ENCODE measurements around the gene APRT.

APRT gene

GRCh38 chr16:88822281-88823040 is 10.7 kb upstream of the APRT start:
- DNase-seq (ENCODE audit: low read depth), result no peak

DNA sequence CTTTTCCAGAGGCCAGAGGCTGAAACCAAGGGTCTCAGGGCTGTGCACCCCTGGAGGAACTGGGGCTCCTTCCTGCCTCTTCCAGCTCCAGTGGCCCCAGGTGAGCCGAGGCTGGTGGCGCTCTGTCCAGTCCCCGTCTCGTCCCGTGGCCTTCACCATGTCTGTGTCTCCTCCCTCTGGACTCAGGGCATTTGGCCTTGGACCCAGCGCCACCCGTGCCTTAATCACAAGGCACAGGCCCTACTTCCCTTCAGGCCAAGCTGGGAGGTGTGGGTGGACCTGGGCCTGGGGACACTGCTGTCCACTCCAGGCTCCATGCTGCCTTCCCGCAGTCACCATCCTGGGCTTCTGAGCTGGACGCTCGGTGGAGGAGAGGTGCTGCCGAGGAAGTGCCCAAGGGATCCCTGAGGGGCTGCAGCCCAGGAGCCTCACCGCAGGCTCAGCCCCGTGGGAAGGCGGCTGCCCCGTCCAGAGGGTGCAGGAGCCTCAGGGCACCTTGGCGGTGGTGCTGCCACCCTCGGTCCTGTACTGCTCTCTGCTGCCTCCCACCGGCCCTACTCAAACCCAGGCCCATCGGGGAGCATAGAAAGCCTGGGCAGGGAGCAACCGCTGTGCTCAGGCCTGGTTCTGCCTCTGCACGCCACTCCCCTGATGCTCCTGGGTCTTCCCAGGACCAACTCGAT is 9.6 kb upstream of the APRT start:
- no peak for DNase-seq (ENCODE audit: low read depth)

DNA sequence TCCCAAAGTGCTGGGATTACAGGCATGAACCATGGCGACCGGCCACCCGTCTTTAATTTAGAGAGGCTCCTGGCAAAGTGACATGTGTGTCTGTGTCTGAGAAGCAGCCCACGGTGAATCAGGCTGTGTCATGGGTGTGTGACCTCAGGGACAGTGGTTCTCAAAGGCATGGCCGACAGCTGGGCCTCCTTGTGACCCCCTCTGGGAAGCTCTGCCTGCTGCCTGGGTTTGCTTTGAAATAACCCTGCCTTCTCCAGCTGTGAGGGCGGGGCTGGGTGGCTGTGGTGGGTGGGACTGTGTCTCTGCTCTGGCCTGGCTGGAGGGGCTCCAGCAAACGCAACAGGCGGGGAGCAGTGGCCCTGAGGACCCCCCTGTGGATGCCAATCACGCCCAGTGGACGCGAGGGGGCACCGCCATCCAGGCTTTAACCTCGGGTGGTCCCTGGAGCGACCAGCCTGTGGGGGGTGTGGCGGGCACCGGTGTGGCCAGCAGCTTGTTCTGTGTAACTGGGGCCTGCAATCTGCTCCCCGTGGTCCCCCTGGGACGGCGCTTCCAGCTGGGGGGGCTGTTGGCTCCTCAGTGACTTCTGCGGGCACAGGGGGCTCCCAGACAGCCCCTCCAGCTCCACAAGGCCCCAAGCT is 8.8 kb upstream of the APRT start:
- no peak for DNase-seq (ENCODE audit: low read depth)

- DNase-seq (ENCODE audit: low read depth), result no peak
Observed at GRCh38 chr16:88819126-88819525, 7.4 kb upstream of the APRT start.

DNA sequence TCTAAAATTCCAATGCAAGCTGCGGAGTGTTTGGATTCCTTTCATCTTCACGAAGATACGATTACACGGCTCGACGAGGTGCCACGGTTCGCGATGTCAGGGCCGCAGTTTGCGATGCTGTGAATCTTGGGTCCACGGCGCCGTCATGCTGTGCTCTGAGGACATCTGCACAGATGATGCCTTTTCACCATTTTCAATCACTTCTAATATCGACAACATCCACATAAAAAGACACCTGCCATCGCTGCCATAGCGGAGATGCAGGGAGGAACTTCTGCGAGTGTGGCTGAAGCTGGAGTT is 6.8 kb upstream of the APRT start:
- no peak for DNase-seq (ENCODE audit: low read depth)

- no peak for DNase-seq (ENCODE audit: low read depth)
Observed at GRCh38 chr16:88817785-88818574, 6.3 kb upstream of the APRT start.

DNA sequence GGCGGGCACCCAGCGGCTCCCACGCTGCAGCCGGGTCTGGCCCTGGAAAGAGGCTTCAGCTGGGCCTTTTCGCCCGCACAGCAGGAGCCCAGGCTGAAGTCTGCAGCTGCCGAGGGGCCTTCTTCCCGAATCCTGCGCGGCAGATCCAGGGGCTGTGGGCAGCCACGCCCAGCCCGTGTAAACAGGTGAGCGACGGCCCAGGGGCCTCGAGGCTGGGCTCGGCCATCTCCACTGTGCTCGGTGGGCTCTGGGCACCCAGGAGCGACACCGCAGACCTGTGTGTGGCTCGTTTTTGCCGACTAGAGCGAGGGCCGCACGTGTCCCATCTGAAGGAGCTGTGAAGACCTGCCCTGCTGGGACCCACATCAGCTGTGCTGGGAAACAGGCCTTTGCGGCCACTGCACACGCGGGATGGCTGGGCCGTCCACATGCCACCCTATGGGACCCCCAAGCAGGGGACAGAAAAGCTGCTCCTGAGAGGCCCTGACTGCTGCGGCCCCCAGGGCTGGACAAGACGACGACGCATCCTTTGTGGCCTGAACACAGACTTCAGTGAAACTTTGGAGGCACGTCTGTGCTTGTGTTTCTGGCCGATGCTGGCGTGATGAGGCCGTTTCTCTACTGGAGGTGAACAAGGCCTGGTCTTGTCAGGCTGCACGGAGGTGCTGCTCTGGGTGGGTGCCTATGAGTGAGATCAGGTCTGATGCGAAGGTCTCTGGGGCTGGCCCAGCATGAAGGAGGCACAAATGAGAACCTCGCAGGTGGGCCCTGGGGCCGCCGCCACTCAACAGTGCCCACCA is 5.2 kb upstream of the APRT start:
- DNase-seq (ENCODE audit: low read depth), result no peak

DNA sequence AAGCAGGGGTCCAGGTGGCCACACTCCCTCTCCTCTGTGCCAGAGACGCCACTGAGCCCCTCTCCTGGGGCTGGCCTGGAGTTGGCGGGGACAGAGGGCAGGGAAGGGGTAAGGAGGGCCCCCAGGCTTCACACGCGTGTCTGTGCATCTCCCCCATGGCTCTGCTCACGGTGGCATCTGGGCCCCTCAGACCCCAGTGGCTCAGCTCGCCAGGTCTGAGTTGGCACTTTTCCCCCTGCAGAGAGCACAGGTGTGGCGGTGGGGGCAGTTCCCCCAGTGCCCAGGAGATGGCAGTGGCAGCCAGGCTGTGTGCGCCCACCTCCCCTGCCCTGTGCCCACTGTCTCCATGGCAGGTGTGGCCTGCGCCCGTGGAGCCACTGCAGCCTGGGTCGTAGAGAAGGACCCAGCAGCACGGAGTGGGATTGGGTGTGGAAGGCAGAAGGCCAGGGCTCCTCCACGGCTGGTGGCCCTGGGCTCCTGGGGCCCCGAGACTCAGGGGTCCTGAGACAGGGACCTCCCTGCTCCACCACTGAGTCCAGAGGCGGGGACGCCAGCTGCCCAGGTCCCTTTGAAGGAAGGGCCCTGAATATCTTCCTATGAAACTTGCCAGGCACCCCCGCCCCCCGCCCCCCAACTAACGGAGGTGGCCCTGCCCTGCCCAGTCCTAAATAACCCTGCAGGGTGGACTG is 4.3 kb upstream of the APRT start:
- DNase-seq (ENCODE audit: low read depth), result peak; percentile 58

DNA sequence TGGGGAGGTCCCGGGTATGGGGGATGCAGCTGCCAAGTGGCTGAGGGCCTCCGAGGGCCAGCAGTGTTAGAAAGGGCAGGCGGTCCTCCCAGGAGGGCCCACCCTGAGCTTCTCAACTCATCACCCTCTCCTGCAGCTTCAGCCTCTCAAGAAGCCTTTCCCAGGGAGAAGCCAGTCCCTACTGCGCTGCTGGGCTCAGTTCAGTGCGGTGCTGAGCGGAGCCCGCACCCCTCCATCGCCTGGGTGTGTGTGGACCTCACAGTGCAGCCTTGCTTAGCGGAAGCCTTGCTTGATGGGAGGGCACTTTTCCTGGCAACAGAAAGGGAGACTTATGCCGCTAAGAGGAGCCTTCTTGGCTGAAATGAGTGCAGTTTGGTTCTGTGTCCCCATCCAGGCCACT is 3.5 kb upstream of the APRT start:
- no peak for DNase-seq (ENCODE audit: low read depth)

DNA sequence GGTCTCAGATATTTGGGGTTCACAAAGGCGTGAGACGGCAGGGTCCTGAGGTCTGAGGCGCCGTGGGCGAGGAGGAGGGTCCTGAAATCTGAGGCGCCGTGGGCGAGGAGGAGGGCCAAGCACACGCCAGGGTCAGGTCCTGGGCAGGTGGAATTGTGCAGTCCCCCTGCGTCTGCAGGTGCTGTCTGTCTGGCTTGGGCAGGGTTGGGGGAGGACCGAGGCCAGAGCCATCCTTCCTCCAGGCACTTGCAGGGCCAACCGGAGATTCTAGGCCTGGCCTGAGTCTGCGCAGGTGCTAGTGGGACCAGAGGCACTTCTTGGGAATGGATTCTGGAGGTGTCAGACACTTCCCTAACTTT is 2.4 kb upstream of the APRT start:
- no peak for DNase-seq (ENCODE audit: low read depth)

DNA sequence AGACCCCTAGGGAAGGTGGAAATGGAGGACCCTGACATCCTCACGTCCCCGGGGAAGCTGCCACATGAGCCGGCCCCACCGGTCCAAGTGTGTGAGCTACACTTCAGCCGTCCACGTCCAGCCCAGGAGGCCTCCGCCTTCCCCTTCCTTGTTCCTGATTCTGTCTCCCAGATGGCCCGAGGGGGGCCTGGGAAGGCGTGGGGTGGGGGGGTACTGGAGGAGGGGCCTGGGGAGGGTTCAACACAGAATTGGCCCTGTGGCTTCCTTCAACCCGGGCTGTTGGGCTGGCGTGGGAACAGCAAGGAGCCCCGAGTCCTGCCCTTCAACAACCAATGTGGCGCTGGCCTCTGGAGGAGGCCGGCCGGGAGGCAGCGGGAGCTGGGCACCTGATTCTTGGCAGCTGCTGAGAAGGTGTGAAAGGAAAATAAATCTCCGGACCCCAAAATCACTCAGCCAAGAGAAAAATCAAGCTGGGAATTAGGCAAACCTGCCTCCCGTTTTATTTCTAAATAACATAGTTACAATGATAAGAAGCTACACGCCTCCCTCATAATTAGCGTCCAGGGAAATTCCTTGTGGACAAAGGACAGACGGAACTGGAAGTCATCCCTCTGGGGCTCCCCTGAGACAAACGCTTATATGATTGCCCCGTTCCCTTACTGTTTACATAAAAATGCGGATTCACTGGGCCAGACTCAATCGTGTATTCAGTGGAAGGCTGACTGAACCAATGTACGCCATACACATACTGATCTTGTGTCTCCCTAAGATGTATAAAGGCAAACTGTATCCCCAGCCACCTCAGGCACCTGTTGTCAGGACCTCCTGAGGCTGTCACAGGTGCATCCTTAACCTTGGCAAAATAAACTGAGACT is 1.8 kb upstream of the APRT start:
- DNase-seq (ENCODE audit: low read depth), result no peak

DNA sequence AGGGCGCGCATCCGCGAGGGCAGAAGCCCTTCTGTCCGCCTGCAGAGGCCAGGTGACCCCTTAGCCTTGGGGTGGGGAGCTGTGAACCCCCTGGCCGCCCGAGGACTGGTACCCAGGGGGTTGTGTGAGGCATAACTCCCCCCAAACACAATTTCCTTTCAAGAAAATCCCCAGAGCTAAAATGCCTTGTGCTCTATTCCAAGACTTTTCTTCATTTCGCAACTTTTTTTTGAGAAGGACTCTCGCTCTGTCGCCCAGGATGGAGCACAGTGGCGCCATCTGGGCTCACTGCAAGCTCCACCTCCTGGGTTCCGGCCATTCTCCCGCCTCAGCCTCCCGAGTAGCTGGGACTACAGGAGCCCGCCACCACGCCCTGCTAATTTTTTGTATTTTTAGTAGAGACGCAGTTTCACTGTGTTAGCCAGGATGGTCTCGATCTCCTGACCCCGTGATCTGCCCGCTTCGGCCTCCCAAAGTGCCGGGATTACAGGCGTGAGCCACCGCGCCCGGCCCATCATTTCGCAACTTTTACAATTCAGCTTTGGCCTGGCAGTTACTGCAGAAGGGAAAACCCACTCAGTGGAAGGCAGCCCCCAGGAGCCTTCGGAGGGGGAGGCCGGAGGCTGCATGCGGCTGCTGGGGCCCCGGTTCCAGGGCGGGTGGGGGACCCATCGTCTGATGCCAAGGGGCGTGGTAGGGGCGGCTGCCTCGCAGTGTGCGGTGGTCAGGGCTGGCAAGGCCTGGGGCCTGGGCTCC is 963 bp upstream of the APRT start:
- no peak for DNase-seq (ENCODE audit: low read depth)

GRCh38 chr16:88810912-88811768 is 588 bp downstream of the APRT start:
- peak; percentile 60 for DNase-seq (ENCODE audit: low read depth)

GRCh38 chr16:88810166-88810911 is 1.4 kb downstream of the APRT start:
- DNase-seq (ENCODE audit: low read depth), result no peak

DNA sequence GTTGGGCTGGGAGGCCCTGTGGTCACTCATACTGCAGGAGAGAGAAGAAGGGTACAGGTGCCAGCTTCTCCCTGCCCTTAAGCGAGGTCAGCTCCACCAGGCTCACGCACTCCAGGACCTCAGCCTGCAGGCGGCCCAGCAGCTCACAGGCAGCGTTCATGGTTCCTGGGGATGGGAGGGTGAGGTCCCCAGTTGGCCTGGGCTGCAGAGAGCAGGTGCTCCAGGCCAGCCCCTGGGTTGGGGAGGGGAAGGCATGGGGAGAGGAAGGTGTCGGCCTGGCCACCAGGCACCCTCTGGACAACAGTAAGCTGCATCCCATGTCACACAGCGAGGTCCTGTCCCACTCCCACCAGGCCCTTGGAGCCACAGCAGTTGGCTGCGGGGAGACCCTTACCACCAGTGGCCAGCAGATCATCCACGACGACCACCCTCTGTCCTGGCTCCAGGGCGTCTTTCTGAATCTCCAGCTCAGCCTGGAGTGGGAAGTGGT is 2.0 kb downstream of the APRT start:
- no peak for DNase-seq (ENCODE audit: low read depth)

DNA sequence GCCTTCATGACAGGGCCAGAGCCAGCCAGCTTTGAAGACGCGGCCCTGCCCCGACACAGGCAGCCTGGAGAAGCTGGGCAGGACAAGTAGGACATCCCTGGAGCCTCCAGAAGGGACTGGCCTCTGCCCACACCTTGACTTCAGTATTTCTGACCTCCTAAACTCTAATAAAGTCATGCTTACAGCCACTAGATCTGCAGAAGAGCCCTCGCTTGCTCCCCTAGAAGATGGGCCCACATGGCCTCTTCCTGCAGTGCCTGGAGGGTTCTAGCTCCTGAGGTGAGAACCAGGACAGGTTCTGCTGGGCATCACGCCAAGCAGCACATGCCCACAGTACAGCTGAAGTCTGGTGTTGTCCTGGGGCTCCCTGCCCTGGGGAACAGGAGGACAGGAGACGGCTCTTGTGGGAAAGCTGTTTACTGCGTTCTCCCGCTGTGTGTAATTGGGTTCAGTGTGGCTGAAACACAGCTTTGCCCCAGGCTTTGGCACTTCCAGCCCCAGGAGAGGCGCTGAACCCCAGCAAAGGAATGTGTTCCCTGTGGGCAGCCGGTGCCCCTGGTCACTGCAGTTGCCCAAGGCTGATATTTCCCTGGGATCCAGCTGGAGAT is 2.6 kb downstream of the APRT start:
- DNase-seq (ENCODE audit: low read depth), result no peak

All from stimulated activated CD8-positive, alpha-beta memory T cell treated with anti-CD3 and anti-CD28 coated beads, Interleukin-4, amount 100 ng/mL, for 24 hours (primary cell).